ENCODE data around the gene CEP72. TPM values are rescaled to one million over a fixed set of nuclear protein-coding genes. Genes with fewer than 3 reads are reported as not detected.

Gene CEP72
- total RNA-seq, 1 experiment from 2014 or later, result 17.3 TPM

GRCh38 chr5:594226-594860 is 17.8 kb upstream of the CEP72 start:
- Histone ChIP-seq H2AFZ (ENCODE audit: low read length) (no peak overlapping the region), H3K4me2 (ENCODE audit: low read length) (no peak overlapping the region), H3K9me2 (replicated peaks; ENCODE audit: low read length) (no peaks in the 10 kb centered on the region), H3K4me1 (ENCODE audit: insufficient read depth, low read length) (no peaks in the 10 kb centered on the region), H4K20me1 (ENCODE audit: low read length) (no peaks in the 10 kb centered on the region), H3K36me3 (ENCODE audit: low read depth, low read length) (no peaks in the 10 kb centered on the region), H3F3A (ENCODE audit: low read length, unreplicated experiment) (no peaks in the 10 kb centered on the region), H3K27me3 (ENCODE audit: low read length) (peaks cover 68% of the 10 kb centered on the region), H3K9ac (ENCODE audit: low read length) (no peak overlapping the region), H3K79me2 (ENCODE audit: low read length) (no peaks in the 10 kb centered on the region), H3K27ac (ENCODE audit: low read length) (no peak overlapping the region), H3K4me3 (ENCODE audit: low read length) (no peak overlapping the region), H3K9me3 (ENCODE audit: low read length) (no peaks in the 10 kb centered on the region)
- DNase-seq (no peak), ATAC-seq (no peak)
- intact Hi-C loops (cut with micrococcal nuclease), result no loop called here
- CTCF ChIA-PET, result no interaction called here
- POLR2A ChIA-PET (ENCODE audit: unreplicated experiment), result no interaction called here
- no peak for TF ChIP-seq EZH2 (IDR thresholded peaks at IDR 0.05; ENCODE audit: low read length, unreplicated experiment)
- no TSS peak for BruUV-seq (replicated peaks)

GRCh38 chr5:595285-595875 is 16.8 kb upstream of the CEP72 start:
- no peaks in the 10 kb centered on the region for H3K36me3 ChIP-seq (ENCODE audit: low read depth, low read length)
- H4K20me1 ChIP-seq (ENCODE audit: low read length), result no peaks in the 10 kb centered on the region
- H3K4me3 ChIP-seq (ENCODE audit: low read length), result no peak overlapping the region
- intact Hi-C loops (cut with micrococcal nuclease), result no loop called here
- DNase-seq, result no peak
- no peak overlapping the region for H2AFZ ChIP-seq (ENCODE audit: low read length)
- H3K9ac ChIP-seq (ENCODE audit: low read length), result no peak overlapping the region
- no peak for ATAC-seq
- CTCF ChIA-PET, result no interaction called here
- H3K9me2 ChIP-seq (replicated peaks; ENCODE audit: low read length), result no peaks in the 10 kb centered on the region
- no peaks in the 10 kb centered on the region for H3F3A ChIP-seq (ENCODE audit: low read length, unreplicated experiment)
- H3K27ac ChIP-seq (ENCODE audit: low read length), result no peak overlapping the region
- BruUV-seq (replicated peaks), result no TSS peak
- H3K9me3 ChIP-seq (ENCODE audit: low read length), result no peaks in the 10 kb centered on the region
- peaks cover 71% of the 10 kb centered on the region for H3K27me3 ChIP-seq (ENCODE audit: low read length)
- no peak overlapping the region for H3K4me2 ChIP-seq (ENCODE audit: low read length)
- POLR2A ChIA-PET (ENCODE audit: unreplicated experiment), result no interaction called here
- H3K4me1 ChIP-seq (ENCODE audit: insufficient read depth, low read length), result no peaks in the 10 kb centered on the region
- H3K79me2 ChIP-seq (ENCODE audit: low read length), result no peaks in the 10 kb centered on the region
- TF ChIP-seq CTCF (conservative IDR thresholded peaks at IDR 0.05; ENCODE audit: low read depth, low read length) (no peak), EZH2phosphoT487 (IDR thresholded peaks at IDR 0.05; ENCODE audit: borderline replicate concordance, low read length) (no peak), EZH2 (IDR thresholded peaks at IDR 0.05; ENCODE audit: low read length, unreplicated experiment) (no peak)

- DNase-seq (no peak), ATAC-seq (no peak)
- H3K4me2 ChIP-seq (ENCODE audit: low read length), result no peak overlapping the region
- no peak overlapping the region for H2AFZ ChIP-seq (ENCODE audit: low read length)
- no peak overlapping the region for H3K9ac ChIP-seq (ENCODE audit: low read length)
- intact Hi-C loops (cut with micrococcal nuclease), result no loop called here
- no peaks in the 10 kb centered on the region for H3F3A ChIP-seq (ENCODE audit: low read length, unreplicated experiment)
- H3K79me2 ChIP-seq (ENCODE audit: low read length), result no peaks in the 10 kb centered on the region
- ChIA-PET CTCF (no interaction called here), POLR2A (ENCODE audit: unreplicated experiment) (no interaction called here)
- no TSS peak for BruUV-seq (replicated peaks)
- no peak overlapping the region for H3K27ac ChIP-seq (ENCODE audit: low read length)
- H3K27me3 ChIP-seq (ENCODE audit: low read length), result peaks cover 61% of the 10 kb centered on the region
- TF ChIP-seq CTCF (conservative IDR thresholded peaks at IDR 0.05; ENCODE audit: low read depth, low read length) (no peak), EZH2phosphoT487 (IDR thresholded peaks at IDR 0.05; ENCODE audit: borderline replicate concordance, low read length) (no peak), EZH2 (IDR thresholded peaks at IDR 0.05; ENCODE audit: low read length, unreplicated experiment) (no peak)
- no peak overlapping the region for H3K4me3 ChIP-seq (ENCODE audit: low read length)
- H3K9me3 ChIP-seq (ENCODE audit: low read length), result no peaks in the 10 kb centered on the region
- H3K4me1 ChIP-seq (ENCODE audit: insufficient read depth, low read length), result no peaks in the 10 kb centered on the region
- no peaks in the 10 kb centered on the region for H3K36me3 ChIP-seq (ENCODE audit: low read depth, low read length)
- no peaks in the 10 kb centered on the region for H4K20me1 ChIP-seq (ENCODE audit: low read length)
- no peaks in the 10 kb centered on the region for H3K9me2 ChIP-seq (replicated peaks; ENCODE audit: low read length)
Observed at GRCh38 chr5:597871-598563, 14.1 kb upstream of the CEP72 start.
